HEK293 (cell line): ENCODE data around the gene PRKAG2.

Experiments used
- CTCF ChIA-PET: fragments of 350-600 bp; formaldehyde crosslinking; extraction: SDS; loops from one replicate; lab custom pipeline; 2021; ENCODE audit warnings: antibody characterized with exemption; lab: Yijun Ruan, JAX
- POLR2A ChIA-PET: fragments of 300-600 bp; formaldehyde crosslinking; extraction: SDS; loops from one replicate; lab custom pipeline; 2020; ENCODE audit warnings: antibody characterized with exemption, inconsistent platforms; lab: Yijun Ruan, JAX
- H3K27ac ChIP-seq: fragments of 200-500 bp; sonication (Bioruptor generic); 2 replicates; pipeline ENCODE4 v1.5.1; 2014; ENCODE audit warnings: low read depth, low read length, control low read depth, inconsistent platforms; ENCODE audit errors: extremely low read depth
- H3K36me3 ChIP-seq, 2 experiments: fragments of 200-500 bp in 1 of 2; sonication (Bioruptor generic) in 1 of 2; 1 replicate in 1 of 2; 2 replicates in 1 of 2; pipeline ENCODE4 v1.5.1; 2014 to 2017; ENCODE audit warnings: inconsistent platforms in 2 of 2, low read length in 2 of 2; ENCODE audit not compliant: control insufficient read depth in 2 of 2, insufficient read depth in 1 of 2
- H3K4me1 ChIP-seq: fragments of 200-500 bp; sonication (Bioruptor generic); 2 replicates; pipeline ENCODE4 v1.5.1; 2014; ENCODE audit warnings: mild to moderate bottlenecking, low read length, inconsistent platforms; ENCODE audit not compliant: control insufficient read depth, insufficient read depth
- H3K4me3 ChIP-seq: 2 replicates; pipeline ENCODE4 v1.5.1; 2011; ENCODE audit warnings: low read depth, mild to moderate bottlenecking, control low read depth, low read length, moderate library complexity
- H3K9me3 ChIP-seq: fragments of 200-500 bp; sonication (Bioruptor generic); 2 replicates; pipeline ENCODE4 v1.5.1; 2014; ENCODE audit warnings: low read depth, low read length, inconsistent platforms; ENCODE audit not compliant: control insufficient read depth, insufficient read depth
- ATF2 ChIP-seq: fragments of 450-650 bp; formaldehyde crosslinking; IDR thresholded peaks from 2 replicates; pipeline ENCODE4 v1.5.1; 2016; ENCODE audit warnings: missing biosample characterization, missing genetic modification characterization, low read depth
- CTCF ChIP-seq: fragments of 450-650 bp; formaldehyde crosslinking; IDR thresholded peaks from 2 replicates; pipeline ENCODE4 v1.5.1; 2016; ENCODE audit warnings: missing biosample characterization, missing genetic modification characterization
- EGR2 ChIP-seq: fragments of 450-650 bp; formaldehyde crosslinking; IDR thresholded peaks from 2 replicates; pipeline ENCODE4 v1.5.1; 2016; ENCODE audit warnings: low read depth, missing biosample characterization, missing genetic modification characterization
- GFI1B ChIP-seq: fragments of 450-650 bp; formaldehyde crosslinking; IDR thresholded peaks from 2 replicates; pipeline ENCODE4 v1.5.1; 2016; ENCODE audit warnings: missing biosample characterization, missing genetic modification characterization
- HOXD13 ChIP-seq: sonication (generic); formaldehyde crosslinking; IDR thresholded peaks from 2 replicates; pipeline ENCODE4 v1.8.0; 2022; ENCODE audit warnings: missing genetic modification reagents, borderline replicate concordance
- INSM2 ChIP-seq: fragments of 450-650 bp; formaldehyde crosslinking; IDR thresholded peaks from 2 replicates; pipeline ENCODE4 v1.5.1; 2016; ENCODE audit warnings: missing biosample characterization, missing genetic modification characterization
- MYNN ChIP-seq: fragments of 450-650 bp; formaldehyde crosslinking; IDR thresholded peaks from 2 replicates; pipeline ENCODE4 v1.5.1; 2016; ENCODE audit warnings: missing biosample characterization, missing genetic modification characterization, borderline replicate concordance
- OSR2 ChIP-seq: fragments of 450-650 bp; formaldehyde crosslinking; IDR thresholded peaks from 2 replicates; pipeline ENCODE4 v1.5.1; 2016; ENCODE audit warnings: missing biosample characterization, missing genetic modification characterization
- PBX3 ChIP-seq: sonication (generic); formaldehyde crosslinking; IDR thresholded peaks from 2 replicates; pipeline ENCODE4 v1.8.1; 2022; ENCODE audit warnings: mild to moderate bottlenecking, moderate library complexity, missing genetic modification reagents
- REST ChIP-seq: fragments of 450-650 bp; formaldehyde crosslinking; IDR thresholded peaks from 2 replicates; pipeline ENCODE4 v1.5.1; 2016; ENCODE audit warnings: missing biosample characterization, missing genetic modification characterization
- SP7 ChIP-seq: fragments of 450-650 bp; formaldehyde crosslinking; IDR thresholded peaks from 2 replicates; pipeline ENCODE4 v1.5.1; 2016; ENCODE audit warnings: missing biosample characterization, missing genetic modification characterization
- ZFHX2 ChIP-seq: fragments of 450-650 bp; formaldehyde crosslinking; conservative IDR thresholded peaks from 2 replicates; pipeline ENCODE4 v1.5.1; 2016; ENCODE audit warnings: missing biosample characterization, missing genetic modification characterization
- ZNF16 ChIP-seq: fragments of 450-650 bp; formaldehyde crosslinking; IDR thresholded peaks from 2 replicates; pipeline ENCODE4 v1.5.1; 2016; ENCODE audit warnings: low read depth, missing biosample characterization, missing genetic modification characterization
- ZNF169 ChIP-seq: fragments of 450-650 bp; formaldehyde crosslinking; IDR thresholded peaks from 2 replicates; pipeline ENCODE4 v1.5.1; 2016; ENCODE audit warnings: missing biosample characterization, missing genetic modification characterization
- ZNF248 ChIP-seq: fragments of 450-650 bp; formaldehyde crosslinking; IDR thresholded peaks from 2 replicates; pipeline ENCODE4 v1.5.1; 2017; ENCODE audit warnings: missing biosample characterization, missing genetic modification characterization
- ZNF449 ChIP-seq: fragments of 450-650 bp; formaldehyde crosslinking; IDR thresholded peaks from 2 replicates; pipeline ENCODE4 v1.5.1; 2017; ENCODE audit warnings: missing biosample characterization, mild to moderate bottlenecking, missing genetic modification characterization, moderate library complexity
- ZNF580 ChIP-seq: fragments of 450-650 bp; formaldehyde crosslinking; IDR thresholded peaks from 2 replicates; pipeline ENCODE4 v1.5.1; 2016; ENCODE audit warnings: missing biosample characterization, missing genetic modification characterization
- ZNF777 ChIP-seq: fragments of 450-650 bp; formaldehyde crosslinking; IDR thresholded peaks from 2 replicates; pipeline ENCODE4 v1.5.1; 2017; ENCODE audit warnings: missing biosample characterization, missing genetic modification characterization, borderline replicate concordance
- ZSCAN30 ChIP-seq: fragments of 450-650 bp; IDR thresholded peaks from 2 replicates; pipeline ENCODE4 v1.5.1; 2018; ENCODE audit warnings: missing biosample characterization, mild to moderate bottlenecking, missing genetic modification characterization, moderate library complexity
- ZSCAN5A ChIP-seq: fragments of 450-650 bp; formaldehyde crosslinking; IDR thresholded peaks from 2 replicates; pipeline ENCODE4 v1.5.1; 2016; ENCODE audit warnings: missing biosample characterization, missing genetic modification characterization

Gene PRKAG2

GRCh38 chr7:151923097-151923876 is 46.4 kb upstream of the PRKAG2 start:
- Histone ChIP-seq H3K4me3 (no peak overlapping the region), H3K36me3 (no peaks in the 10 kb centered on the region), H3K9me3 (no peaks in the 10 kb centered on the region), H3K4me1 (no peaks in the 10 kb centered on the region), H3K27ac (no peak overlapping the region)
- ChIA-PET CTCF (interaction anchor here (1.5 kb wide), 1 partner anchor 9 kb away, joined by 7 read pairs; no protein-coding TSS in a partner anchor), POLR2A (interaction anchor here (0.6 kb wide), 1 partner anchor 128 kb away, joined by 3 read pairs; no protein-coding TSS in a partner anchor)
- TF ChIP-seq REST = no peak
- no peak for TF ChIP-seq OSR2 (tag by site-specific recombination)
- TF ChIP-seq ZNF248 (tag by site-specific recombination) = no peak
- no peak for TF ChIP-seq EGR2 (tag by site-specific recombination)
- TF ChIP-seq GFI1B = no peak
- TF ChIP-seq ZNF169 = no peak
- TF ChIP-seq CTCF (tag by site-specific recombination) = no peak
- no peak for TF ChIP-seq MYNN (tag by site-specific recombination)
- no peak for TF ChIP-seq ZNF16 (tag by site-specific recombination)
- no peak for TF ChIP-seq ZSCAN30 (tag by site-specific recombination)
- TF ChIP-seq PBX3 (CRISPR knock-in tag) = no peak
- no peak for TF ChIP-seq ZSCAN5A (tag by site-specific recombination)
- no peak for TF ChIP-seq HOXD13
- TF ChIP-seq INSM2 (tag by site-specific recombination) = no peak

- POLR2A ChIA-PET = no interaction called here
- TF ChIP-seq ZNF777 (tag by site-specific recombination) (no peak), ZFHX2 (peak; percentile 73), SP7 (no peak), EGR2 (tag by site-specific recombination) (peak; percentile 76), ZNF580 (tag by site-specific recombination) (no peak), ZNF449 (tag by site-specific recombination) (no peak), ATF2 (tag by site-specific recombination) (no peak)
Measured at GRCh38 chr7:151921451-151921850, 44.5 kb upstream of the PRKAG2 start.

More at GRCh38 chr7:151921451-151921850, 44.5 kb upstream of the PRKAG2 start:
- Histone ChIP-seq H3K27ac (no peak overlapping the region), H3K4me1 (no peaks in the 10 kb centered on the region), H3K4me3 (no peak overlapping the region), H3K36me3 (no peaks in the 10 kb centered on the region), H3K9me3 (no peaks in the 10 kb centered on the region)
- CTCF ChIA-PET = no interaction called here
